Measurements from ENCODE around the gene JAZF1.

Gene JAZF1

DNA sequence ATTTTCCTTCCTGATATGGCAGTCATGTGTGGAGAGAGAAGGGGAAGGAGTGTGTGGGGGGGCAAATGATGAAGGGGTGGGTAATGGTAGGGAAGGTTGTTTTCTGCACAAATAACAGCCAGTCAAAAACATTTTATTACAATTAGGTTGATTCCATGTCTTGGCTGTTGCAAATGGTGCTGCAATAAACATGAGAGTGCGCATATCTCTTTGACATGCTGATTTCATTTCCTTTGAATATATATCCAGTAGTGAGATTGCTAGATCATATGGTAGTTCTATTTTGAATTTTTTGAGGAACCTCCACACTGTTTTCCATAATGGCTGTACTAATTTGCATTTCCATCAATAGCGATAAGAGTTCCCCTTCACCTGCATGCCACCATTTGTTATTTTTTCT is 10.6 kb upstream of the JAZF1 start:
- no peak for DNase-seq

DNA sequence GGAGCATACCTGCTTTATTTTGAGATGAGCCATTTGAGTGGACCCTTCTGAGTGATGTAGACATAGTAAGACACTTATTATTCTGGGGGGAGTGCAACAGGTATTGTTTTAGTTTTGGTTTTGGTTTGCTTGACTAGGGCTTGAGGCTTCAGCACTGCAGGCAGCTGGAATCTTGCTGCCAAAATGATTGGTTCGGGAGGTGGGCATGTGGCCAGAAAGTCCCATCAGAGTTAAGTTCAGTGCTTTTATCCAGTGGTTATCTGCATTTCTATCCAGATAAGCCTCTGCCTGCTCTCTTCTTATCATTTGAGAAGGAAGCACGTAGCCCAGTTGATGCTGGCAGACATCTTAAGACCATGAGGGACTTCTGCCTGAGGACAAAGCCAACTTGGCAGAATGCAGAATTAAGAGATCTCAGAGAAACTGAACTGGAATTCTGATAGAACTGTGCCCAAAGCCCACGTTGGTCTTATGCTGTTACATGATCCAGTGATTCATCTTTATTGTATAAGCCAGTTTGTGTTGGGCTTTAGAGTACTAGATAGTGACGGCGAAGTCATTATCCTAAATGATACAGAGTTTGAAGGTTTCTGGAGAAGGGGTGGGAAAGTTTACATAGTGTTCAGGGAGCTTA is 9.6 kb upstream of the JAZF1 start:
- no peak for DNase-seq

DNA sequence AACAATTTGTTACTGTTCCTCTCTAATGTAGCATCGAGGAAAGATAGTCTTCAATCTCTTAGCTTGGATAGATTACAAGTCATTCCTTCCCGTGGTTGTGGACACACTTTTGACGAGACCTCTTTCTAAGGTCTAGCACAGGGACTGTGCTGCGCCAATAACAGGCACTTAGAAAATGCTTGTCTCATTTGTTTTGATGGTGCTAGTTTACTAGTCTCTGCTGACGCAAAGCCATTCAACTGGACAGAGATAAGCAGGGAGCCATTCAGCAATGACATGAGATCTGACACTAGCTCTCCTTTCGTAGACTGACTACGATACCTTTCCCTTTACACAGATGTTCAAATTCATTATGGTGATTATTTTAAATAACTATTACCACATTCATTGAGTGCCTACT is 6.4 kb upstream of the JAZF1 start:
- no peak for DNase-seq

DNA sequence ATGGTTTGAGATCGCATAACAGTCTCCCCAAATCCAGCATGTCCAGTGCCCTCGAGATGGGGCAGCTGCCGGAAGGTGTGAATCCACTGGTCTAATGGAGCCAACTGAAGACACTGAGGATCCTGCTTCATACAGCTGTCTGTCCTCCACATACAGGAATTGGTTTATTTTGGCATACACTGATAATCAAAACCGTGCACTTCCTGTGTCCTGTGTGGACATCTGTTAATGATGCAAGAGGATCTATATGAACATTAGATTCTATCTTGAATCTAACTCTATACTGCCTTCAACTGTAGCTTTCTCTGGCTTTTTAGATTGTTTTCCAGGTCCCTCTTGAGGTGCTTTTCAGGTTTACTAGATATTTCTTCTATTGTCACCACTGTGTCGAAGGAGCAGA is 3.0 kb upstream of the JAZF1 start:
- no peak for DNase-seq

DNA sequence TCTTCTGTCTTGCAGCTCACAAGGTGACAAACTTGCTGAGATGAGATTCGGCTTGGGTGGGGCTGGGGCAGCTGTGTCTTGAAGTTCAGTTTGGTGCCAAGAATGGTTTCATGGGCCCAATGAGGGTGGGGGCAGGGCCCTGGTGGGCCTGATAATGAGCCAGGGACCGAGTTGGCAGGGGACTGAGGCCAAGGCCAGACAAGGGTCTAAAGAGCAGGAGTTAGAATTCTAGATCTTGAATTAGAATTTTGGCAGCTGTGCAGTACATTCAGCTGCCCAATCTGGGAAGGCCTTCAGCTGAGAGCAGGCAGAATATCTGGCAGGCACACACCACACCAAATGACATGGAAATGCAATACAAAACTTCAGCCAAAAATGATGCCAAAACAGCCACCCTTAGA is 1.5 kb upstream of the JAZF1 start:
- no peak for DNase-seq

DNA sequence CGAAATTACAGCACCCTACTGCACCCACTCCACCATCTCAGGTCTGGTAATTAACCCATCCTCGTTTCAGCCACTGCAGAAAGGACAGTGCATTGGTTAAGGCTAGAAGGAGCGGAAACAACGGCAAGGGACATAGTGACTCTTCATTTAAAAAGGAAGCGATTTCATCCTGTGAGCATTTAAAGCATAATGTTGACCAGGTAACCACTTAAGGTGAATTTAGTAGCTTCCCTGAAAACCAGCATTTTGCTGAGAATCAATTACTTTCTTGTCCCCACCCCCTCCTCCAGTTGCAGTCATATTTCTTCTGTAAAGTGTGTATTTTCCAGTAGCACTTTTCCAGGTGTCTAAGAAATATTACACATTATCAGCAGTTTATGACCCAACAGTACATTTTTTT is 821 bp upstream of the JAZF1 start:
- no peak for DNase-seq

DNA sequence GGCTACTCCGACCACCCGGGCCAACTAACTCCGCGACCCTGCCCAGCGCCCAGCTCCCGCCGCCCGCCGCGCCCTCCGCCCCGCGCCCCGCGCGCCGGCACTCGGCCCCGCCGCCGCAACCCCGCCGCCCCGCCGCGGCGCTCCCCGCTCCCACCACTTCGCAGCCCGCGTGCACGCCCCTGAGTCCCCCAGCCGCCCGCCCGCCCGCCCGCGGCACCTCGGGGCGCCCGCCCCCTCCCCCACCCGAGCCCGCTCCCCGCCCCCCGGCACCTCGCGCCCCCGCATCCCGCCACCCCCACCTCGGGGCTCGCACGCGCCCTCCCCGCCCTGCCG is 598 bp downstream of the JAZF1 start:
- no peak for DNase-seq

DNA sequence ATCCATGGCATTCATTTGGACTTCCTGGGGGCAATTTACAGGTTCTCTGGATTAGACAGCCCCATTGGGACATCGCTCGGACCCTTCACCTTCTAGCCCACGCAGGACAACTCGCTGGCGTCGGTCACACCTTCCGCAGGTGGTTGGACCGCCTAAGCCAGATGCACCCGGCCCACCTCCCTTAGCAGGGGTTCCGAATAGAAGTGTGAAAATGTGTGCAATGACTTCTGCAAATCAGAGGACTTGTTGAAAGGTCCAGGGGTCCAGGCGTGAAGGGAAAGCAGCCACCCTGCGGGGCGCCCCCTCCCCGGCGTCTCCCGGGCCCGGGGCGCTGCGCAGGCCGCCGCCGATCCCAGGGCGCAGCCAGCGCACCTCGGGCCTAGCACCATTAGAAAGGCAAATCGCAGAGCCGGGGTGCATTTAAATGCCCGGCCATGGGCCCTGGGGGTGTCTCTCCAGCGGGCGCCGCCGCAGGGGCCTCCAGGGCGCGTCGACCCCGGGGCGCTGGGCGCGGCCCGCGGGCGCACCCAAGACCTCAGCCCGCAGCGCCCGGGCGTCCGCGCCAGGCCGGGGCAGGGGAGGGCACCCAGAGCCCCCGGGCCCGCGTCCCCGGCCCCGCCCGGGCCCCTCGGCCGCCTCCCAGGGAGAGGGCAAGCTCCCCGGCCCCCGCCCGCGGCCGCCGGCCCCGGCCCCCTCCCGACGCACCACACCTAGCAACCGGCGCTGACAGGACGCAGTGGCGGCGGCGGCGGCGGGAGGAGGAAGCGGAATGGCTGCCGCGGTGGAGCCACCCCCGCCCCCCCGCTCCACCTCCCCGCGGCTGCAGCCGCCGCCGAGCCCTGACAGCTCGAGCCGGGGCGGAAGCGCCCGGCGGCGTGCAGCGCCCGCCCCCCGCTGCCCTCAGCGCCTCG is 1.2 kb downstream of the JAZF1 start:
- DNase-seq: peak; percentile 76

DNA sequence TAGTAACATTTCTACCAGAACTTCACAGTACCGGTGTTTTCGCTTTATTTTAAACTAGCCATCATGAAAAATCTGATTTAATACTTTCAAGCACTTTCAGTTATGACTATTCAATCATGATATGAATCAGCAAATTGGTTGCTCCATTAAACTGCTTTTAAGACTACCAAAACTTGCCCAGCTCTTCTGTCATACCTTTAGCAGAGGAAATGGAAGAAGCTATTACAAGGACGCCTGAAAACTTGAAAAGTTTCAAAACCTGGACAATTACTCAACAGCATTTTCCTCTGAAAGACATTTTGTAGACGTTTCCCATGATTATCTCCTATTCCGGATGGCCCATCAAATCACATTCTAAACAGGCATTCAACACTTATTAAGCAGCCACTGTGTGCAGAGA is 2.0 kb downstream of the JAZF1 start:
- no peak for DNase-seq

DNA sequence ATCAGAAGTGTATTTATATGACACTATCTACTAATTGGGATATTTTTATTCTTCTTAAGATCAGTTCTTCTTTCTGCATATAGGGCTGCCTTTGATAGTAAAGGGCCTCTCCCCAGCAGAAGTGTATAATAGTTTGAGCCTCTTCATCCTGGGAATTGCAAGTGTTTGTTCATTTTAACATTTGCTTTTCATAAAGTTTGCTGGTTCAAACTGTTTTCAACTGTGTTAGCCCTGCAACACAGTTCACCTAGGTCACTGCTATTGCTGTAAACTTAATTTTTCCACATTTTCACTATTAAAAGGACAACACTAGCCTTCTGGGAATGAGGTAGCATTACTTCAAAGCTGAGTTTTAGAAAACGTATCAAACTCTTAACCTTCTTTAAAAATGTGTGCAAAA is 2.8 kb downstream of the JAZF1 start:
- no peak for DNase-seq

DNA sequence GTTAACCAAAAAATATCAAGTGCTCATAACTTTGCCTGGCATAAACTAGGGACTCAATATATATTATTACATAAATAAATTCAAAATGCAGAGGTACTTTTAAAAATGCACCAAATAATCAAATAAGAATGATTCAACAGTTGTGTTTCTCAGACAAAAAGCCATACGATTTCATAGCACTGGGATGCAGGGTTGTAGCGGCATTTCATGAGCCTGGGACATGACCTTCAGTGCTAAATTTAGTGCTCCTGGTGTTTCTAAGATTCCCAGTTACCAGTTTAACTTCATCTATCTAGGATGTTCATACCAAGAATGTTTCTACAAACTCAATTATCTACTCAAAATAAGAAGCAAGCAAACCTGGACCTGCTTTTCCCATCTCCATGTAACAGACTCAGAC is 4.0 kb downstream of the JAZF1 start:
- DNase-seq: no peak

DNA sequence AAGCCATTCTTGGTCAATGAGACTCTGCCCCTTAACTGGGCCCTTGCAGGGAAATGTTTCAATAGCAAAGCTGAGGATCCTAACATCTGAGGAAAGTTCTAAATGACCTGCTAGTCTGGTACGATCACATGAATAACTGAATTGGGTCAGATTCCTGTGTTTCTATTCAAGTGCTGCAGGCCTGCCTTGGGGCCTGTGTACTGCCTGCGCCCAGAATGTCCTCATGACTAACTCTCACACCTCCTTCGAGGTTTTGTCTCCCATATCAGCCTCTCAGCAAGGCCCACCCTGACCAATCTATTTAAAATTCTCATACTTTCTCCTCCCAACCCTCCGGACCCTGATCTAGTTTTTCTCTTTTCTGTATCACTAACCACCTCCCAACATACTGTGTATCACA is 4.4 kb downstream of the JAZF1 start:
- DNase-seq: no peak

DNA sequence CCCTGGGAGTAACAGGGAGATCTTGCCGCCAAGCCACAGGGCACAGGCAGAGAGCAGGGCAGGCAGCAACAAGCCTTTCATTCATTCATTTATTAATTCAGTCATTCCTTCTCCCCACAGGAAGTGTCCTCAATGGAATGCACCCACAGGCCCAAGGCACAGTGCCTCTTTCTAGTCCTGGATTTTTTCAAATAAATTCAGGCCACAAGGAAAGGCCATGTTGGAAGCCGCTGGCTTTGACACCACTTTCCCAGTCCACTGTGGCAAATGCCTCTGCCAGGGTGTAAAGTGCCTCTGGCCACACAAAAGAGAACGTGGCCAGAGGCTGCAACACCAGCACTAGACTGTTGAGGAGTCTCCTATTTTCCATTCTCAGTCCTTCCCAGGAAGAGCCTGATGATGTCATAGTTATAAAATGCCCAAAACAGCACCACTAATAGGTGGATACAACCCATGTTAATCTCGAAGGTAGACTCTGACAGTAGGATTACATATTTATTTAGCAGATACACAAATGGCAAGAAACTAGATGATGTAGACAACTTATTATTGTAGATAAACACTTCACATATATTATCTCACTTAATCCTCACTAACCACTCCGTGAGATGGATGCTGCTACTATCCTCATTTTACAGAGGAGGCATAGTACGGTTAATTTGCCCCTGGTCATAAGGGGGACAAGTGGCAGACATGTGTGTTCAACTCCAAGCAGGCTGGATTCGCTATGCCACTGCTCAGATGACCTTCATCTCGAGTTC is 5.5 kb downstream of the JAZF1 start:
- no peak for DNase-seq

DNA sequence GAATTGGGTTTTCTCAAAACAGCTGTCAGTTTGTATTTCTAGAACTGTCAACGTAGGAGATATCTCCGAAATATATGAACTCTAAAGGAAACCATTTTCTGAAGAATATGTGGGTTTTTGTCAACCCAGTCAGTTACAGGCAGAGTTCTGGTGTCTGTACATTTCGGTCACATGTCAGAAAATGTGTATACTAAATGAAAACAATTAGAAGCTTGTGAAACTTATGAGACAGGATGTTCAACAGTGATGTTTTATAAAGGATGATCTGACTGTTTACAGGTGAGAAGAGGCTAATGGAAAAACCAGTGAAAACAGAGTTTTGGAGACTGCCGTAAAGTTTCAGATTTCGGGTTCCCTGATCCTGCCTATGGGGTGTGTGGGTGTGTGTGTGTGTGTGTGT is 6.2 kb downstream of the JAZF1 start:
- DNase-seq: no peak

DNA sequence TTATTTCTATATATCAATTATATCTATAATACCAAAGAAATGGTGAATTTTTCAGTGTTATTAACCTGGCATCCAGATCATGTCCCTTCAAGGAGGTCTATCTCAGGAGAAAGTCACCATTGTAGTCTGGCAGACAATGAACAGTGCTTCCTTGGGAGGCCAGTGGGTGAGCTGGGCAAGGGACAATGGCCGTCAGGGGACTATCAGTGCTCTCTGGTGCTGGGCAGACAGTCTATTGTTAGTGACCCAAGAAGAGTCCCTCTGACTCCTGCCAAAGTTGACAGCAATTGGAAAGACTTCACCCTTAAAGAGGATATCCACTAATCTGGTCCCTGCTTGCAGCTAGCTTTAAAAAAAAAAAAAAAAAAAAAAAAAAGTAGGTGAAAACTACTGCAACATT is 7.1 kb downstream of the JAZF1 start:
- no peak for DNase-seq

DNA sequence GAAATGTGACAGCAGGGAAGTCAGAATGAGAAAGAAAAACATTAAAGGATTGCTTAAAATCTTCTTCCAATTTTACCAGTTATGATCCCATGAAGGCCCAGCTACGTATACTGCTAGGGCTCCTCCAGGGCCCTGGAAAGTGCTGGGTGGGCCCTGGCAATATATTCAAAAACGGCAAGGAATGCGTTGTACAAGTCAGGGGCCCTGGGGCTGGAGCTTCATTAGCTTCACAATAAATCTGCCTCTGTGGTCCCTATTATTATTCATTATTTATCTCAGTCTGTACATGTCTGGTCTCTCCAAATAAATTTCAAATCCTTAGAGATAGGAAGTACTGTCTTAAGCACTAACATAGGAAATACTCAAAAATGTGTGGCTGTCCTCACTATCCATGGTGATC is 7.6 kb downstream of the JAZF1 start:
- no peak for DNase-seq

DNA sequence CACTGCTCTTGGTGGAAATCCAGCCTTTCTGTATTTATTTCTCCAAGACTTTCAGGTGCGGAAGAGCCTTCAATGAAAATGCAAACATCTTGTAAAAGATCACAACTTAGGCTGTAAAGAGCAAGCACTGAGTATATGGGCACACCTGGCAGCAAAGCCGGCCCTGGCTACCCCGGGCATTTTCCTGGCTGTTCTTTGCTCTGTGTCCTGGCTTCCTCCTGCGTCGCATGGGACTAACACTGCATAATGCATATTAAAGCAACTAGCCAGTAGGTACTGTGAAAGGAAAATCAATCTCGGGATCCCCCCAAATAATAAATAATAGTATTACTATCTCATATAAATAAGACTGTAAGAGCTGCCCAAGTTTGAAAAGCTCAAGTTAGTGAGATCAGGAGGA is 9.9 kb downstream of the JAZF1 start:
- no peak for DNase-seq

DNA sequence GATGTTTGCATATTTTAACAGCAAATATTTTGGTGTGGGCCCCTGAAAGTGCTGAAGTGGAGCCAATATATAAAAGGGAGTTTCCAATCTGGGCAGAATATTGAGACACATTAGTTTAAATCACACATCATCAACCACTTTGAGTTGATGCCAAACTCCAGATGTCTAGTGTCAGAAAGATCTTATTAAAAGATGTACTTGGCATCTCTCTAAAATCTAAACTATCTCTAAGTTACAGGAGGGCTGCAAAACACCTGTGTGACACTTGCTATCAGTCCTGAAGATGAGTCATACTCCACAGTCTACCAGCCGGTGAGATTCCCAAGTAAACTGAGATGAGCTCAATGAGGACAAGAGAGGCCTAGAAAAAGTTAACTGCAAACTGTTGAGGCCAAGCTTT is 11.4 kb downstream of the JAZF1 start:
- DNase-seq: no peak

DNA sequence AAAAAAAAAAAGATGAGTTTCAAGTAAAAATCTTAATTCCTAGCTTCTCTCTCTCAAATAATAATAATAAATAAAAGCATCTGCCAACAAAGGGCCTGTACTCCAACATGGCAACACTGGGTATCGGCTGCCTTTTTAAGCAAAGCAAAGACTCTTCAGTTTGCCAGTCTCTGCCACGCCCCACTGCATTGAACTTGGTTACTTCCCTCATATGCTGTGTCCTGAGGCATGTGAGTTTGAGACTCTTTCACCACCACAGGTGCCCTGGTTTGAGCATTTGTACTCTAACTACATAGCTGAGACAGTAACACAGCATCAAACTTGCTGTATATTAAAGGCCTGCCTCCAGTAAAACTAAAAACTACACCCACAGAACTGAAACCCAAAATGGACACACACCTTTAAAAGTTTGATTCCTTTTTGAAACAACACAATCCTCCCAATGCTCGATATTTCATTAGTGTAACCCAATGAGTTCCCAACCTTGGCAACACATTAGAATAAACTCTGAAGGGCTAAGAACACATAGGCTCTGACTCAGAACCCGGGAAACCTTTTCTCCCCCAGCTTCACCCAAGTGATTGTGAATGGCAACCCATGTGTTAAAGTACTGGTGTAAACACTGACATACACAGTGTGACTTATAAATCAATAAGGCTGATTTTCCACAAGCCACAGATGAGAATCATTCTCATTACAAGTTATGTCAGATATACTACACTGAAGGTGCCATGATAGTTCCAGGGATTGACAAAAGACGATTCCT is 12.0 kb downstream of the JAZF1 start:
- DNase-seq: no peak

DNA sequence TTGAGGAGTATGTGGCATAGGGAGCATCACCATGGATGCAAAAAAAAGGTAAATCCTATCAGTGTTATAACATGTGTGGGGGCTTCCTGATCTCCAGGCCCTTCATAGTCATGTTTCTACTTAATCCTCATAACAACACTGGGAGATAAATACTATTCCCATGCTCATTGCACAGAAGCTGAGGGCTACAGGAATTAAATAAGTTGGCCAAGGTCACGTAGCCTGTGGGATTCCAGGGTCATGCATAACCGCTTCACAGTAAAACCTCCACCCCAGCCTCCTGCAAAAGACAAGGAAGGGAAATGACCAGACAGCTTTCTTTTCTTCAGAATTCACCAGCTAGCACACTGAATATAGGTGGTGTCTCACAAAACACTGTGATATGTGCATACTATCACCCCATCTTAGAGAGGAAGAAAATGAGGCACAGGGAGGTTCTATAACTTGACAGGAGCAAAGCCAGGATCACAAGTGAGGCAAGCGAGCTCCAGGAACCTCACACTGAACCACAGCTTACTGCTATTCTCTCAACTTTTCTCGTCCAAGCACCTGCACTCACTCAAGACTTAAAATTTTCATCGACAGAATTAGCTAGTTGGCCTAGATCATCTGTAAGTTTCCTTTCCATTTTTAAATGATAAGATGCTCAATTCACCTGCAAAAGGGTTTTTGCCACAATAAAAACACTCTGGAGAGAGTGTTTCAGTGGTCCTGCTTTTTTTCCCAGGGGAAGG is 13.4 kb downstream of the JAZF1 start:
- DNase-seq: no peak

DNA sequence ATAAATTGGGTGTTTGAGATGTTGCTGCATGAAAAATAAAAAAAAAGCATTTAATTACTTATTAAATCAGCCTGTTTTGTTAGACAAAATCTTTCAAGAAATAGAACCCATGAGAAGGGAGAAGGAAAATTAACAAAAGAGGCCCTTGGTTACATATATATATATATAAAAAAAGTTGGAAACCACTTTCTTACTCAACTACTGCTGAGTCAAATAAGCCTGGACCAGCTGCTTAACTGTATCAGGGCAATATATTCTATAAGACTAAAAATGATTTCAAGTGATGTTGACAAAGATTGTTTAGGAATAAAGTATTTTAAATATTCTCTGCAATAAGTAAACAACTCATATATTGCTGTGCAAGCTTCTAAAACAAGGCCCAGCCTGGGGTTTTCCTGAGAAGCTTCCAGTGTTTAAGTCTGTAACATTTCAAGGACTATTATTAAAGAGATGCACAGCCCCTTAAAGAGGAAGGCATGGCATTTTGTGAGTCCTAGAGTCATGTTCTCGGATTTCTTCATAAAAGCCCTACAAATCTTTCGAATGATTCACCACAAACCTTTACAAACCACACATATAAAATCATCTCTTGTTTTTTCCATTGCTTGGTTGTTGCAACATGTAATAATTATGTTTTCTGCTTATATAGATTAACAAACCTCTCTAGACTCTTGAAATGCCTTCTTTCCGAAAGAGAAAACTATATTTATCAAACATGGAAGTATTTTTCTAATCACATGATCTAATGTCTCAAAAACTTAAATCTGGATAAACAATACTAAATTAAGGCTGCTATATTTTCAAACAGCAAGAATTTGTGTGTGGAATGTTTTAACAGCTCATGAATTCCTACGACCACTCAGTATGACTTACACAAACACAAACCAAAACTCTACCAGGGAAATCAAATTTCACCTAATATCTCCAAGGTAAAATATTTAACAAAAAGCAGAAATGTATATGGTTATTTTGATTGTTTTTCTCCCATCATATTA is 14.3 kb downstream of the JAZF1 start:
- no peak for DNase-seq

Data from stimulated activated CD4-positive, alpha-beta T cell treated with anti-CD3 and anti-CD28 coated beads, Interleukin-15, amount 100 ng/mL, for 24 hours (primary cell).